ENCODE results near the gene RNF157. TPM values are rescaled to one million over a fixed set of nuclear protein-coding genes. Genes with fewer than 3 reads are reported as not detected.
A peak's percentile ranks its signal among the peaks of the same experiment; 100 is the strongest.

RNF157 gene
- total and polyA plus RNA-seq, 10 of the 15 experiments (the other 5 are each of a cell fraction or from before 2014, with no cell fraction given) = 1.4 to 15.9 (median 9.6) TPM

- Histone ChIP-seq H3K27me3 (replicated peaks in 1 of 2; ENCODE audit: control insufficient read depth in 2 of 2, insufficient read depth in 2 of 2, low read length in 1 of 2) (no peaks in the 10 kb centered on the region), H3K4me1 (ENCODE audit: control insufficient read depth, insufficient read depth, low read length) (peaks cover 62% of the 10 kb centered on the region), H3K27ac (ENCODE audit: control insufficient read depth, insufficient read depth) (peak overlapping the region; percentile 54), H3K79me2 (ENCODE audit: control insufficient read depth, insufficient read depth, low read length) (no peaks in the 10 kb centered on the region), H3K9ac (ENCODE audit: control insufficient read depth, insufficient read depth, low read length) (no peak overlapping the region), H3K36me3 (ENCODE audit: control insufficient read depth in 2 of 2, insufficient read depth in 2 of 2, low read length in 1 of 2) (no peaks in the 10 kb centered on the region), H3K4me3 (no peak overlapping the region; the same call in 1 of the 2 replicates), H4K20me1 (ENCODE audit: control insufficient read depth, insufficient read depth) (no peaks in the 10 kb centered on the region), H3K9me3 (replicated peaks; ENCODE audit: control insufficient read depth, insufficient read depth, low read length) (no peaks in the 10 kb centered on the region), H3K4me2 (ENCODE audit: control insufficient read depth, insufficient read depth) (peak overlapping the region; percentile 58), H2AFZ (ENCODE audit: control insufficient read depth, low read depth, low read length) (no peak overlapping the region)
- no TSS peak for BruUV-seq (replicated peaks)
- intact Hi-C loops (cut with micrococcal nuclease; ENCODE audit: unreplicated experiment) = loop anchor here (2.0 to 5.0 kb wide), 2 partner anchors 59 to 76 kb away; partner anchors contain the start of gene UBALD2
- ChIA-PET CTCF (interaction anchor here (0.7 to 12.1 kb wide), 13 partner anchors 9 to 91 kb away, joined by 3 to 160 read pairs (median 5); partner anchors contain the start of gene UBALD2), POLR2A (interaction anchor here (1.0 to 16.8 kb wide), 7 partner anchors 9 to 79 kb away, joined by 3 to 427 read pairs (median 7); partner anchors contain the start of gene UBALD2), SMC1A (ENCODE audit: uncharacterized antibody, unreplicated experiment) (interaction anchor here (0.7 to 12.7 kb wide), 16 partner anchors 9 to 91 kb away, joined by 3 to 152 read pairs (median 4); partner anchors contain the start of gene UBALD2), RAD21 (ENCODE audit: unreplicated experiment) (interaction anchor here (0.8 to 17.4 kb wide), 6 partner anchors 9 to 91 kb away, joined by 3 to 419 read pairs (median 6); partner anchors contain the start of gene UBALD2)
- TF ChIP-seq NFIC (IDR thresholded peaks at IDR 0.05; ENCODE audit: low read depth, low read length) = peak; percentile 45; the same call in 1 of the 2 replicates
- TF ChIP-seq EZH2 (IDR thresholded peaks at IDR 0.05; ENCODE audit: borderline replicate concordance, control insufficient read depth, low read depth, low read length) = no peak
- TF ChIP-seq IKZF2 (IDR thresholded peaks at IDR 0.05) = peak; percentile 71 to 74
- TF ChIP-seq HDGF (IDR thresholded peaks at IDR 0.05) = 0 out of 2 replicates have a peak, but pooled peaks have one; percentile 23
- TF ChIP-seq RUNX3 (IDR thresholded peaks at IDR 0.05; ENCODE audit: low read length) = peak; percentile 70
- no peak for TF ChIP-seq ZNF207 (IDR thresholded peaks at IDR 0.05; ENCODE audit: borderline replicate concordance)
- TF ChIP-seq GABPA (IDR thresholded peaks at IDR 0.05; ENCODE audit: low read depth) = no peak
- no peak for TF ChIP-seq RELB (IDR thresholded peaks at IDR 0.05; ENCODE audit: low read depth)
- no peak for TF ChIP-seq FOXK2 (IDR thresholded peaks at IDR 0.05)
- TF ChIP-seq ETV6 (conservative IDR thresholded peaks at IDR 0.05 in 1 of 2, IDR thresholded peaks at IDR 0.05 in 1 of 2; ENCODE audit: borderline replicate concordance in 1 of 2, low read depth in 1 of 2) = no peak
- TF ChIP-seq IKZF1 (conservative IDR thresholded peaks at IDR 0.05) = peak; percentile 48; the same call in 1 of the 2 replicates
- peak; percentile 61 for TF ChIP-seq EED (IDR thresholded peaks at IDR 0.05; ENCODE audit: low read depth)
- TF ChIP-seq ZNF274 (IDR thresholded peaks at IDR 0.05; ENCODE audit: insufficient read depth, insufficient read length) = no peak
- TF ChIP-seq MTA2 (IDR thresholded peaks at IDR 0.05; ENCODE audit: low read depth) = 0 out of 2 replicates have a peak, but pooled peaks have one; percentile 21
- 0 out of 2 replicates have a peak, but pooled peaks have one; percentile 50 for TF ChIP-seq MLLT1 (IDR thresholded peaks at IDR 0.05)
- TF ChIP-seq ELK1 (IDR thresholded peaks at IDR 0.05; ENCODE audit: low read depth, low read length) = no peak
- TF ChIP-seq ZSCAN29 (IDR thresholded peaks at IDR 0.05) = no peak
- TF ChIP-seq HDAC2 (IDR thresholded peaks at IDR 0.05) = no peak
- TF ChIP-seq MEF2B (IDR thresholded peaks at IDR 0.05; ENCODE audit: partially characterized antibody, poor library complexity, severe bottlenecking) = peak; percentile 40
- in situ Hi-C loops (cut with MboI) = loop anchor here (5.0 kb wide), 1 partner anchor 74 kb away; no protein-coding TSS in a partner anchor
- no peak for ATAC-seq
- no peak for DNase-seq (ENCODE audit: low read depth, low spot score)
- WGBS (ENCODE audit: insufficient coverage, insufficient replicate concordance, low lambda C conversion rate, missing lambda C conversion rate) = 61% methylated on average over 4 of the region's 4 CpGs
- FAIRE-seq = no peak
Measured at GRCh38 chr17:76188213-76189016, 51.9 kb downstream of the RNF157 start.

Data from GM12878 (cell line).